GM18868 (cell line): ENCODE data around the gene TOMM34.

Experiments used
- ATAC-seq: cut with Tn5 transposase; IDR thresholded peaks from one replicate; pipeline ENCODE4 v1.9.1; 2021; ENCODE audit warnings: mild to moderate bottlenecking, moderate library complexity; ENCODE audit not compliant: unreplicated experiment

Gene TOMM34

GRCh38 chr20:44936510-44936909 lies 23.7 kb downstream of the TOMM34 start:
- ATAC-seq: no peak

- ATAC-seq: no peak
These were observed 27.3 kb downstream of the TOMM34 start for GRCh38 chr20:44932916-44933315.

DNA sequence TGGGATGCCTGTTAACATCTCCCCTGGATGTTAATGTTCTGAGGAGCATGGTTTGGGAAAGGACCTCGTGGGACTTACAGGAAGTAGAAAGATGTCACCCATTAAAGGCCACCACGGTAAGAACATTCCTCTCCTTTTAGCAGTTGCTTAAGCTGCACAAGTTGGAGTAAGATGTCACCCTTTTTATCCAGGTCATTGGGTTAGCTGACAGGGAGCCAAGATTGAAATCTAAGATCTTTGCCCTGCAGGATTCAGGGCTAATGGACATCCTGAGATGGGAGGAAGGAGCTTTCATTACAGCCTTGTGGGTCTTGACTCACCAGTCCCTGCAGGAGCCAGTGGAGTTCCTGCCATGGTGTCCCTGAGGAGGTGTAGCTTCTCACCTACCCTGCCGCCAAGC lies 28.3 kb downstream of the TOMM34 start:
- no peak for ATAC-seq

DNA sequence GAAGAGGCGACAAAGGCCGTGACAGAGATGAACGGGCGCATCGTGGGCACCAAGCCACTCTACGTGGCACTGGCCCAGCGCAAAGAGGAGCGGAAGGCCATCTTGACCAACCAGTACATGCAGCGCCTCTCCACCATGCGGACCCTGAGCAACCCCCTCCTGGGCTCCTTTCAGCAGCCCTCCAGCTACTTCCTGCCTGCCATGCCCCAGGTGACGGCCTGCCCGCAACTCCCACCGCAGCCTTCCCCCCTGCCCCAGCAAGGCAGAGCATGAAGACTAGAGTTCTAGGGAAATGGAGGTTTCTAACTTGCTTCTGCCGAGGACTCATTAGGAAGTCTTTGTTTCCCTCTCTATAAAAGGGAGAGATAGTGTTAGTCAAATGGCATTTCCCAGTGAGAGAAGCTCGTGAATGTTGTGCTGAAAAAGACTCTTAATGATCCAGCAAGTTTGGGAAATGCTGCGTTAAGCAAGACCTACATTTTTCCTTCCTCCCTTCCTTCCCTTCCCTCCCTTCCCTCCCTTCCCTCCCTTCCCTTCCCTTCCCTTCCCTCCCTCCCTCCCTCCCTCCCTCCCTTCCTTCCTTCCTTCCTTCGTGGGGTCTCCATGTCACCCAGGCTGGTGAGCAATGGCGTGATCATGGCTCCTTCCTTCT lies 29.6 kb downstream of the TOMM34 start:
- no peak for ATAC-seq

DNA sequence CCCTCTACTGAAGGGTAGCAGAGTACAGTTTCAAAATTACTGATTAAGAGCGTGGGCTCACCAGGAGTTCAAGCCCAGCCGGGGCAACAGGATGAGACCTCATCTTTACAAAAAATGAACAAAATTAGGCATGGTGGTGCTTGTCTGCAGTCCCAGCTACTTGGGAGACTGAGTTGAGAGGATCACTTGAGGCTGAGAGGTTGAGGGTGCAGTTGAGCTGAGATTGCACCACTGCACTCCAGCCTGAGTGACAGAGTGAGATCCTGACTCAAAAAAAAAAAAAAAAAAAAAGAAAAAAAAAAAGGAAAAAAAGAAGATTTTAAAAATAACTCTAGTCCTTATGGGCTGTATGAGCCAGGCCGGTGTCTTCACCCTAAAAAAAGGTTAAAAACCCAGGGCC lies 31.6 kb downstream of the TOMM34 start:
- ATAC-seq: no peak

DNA sequence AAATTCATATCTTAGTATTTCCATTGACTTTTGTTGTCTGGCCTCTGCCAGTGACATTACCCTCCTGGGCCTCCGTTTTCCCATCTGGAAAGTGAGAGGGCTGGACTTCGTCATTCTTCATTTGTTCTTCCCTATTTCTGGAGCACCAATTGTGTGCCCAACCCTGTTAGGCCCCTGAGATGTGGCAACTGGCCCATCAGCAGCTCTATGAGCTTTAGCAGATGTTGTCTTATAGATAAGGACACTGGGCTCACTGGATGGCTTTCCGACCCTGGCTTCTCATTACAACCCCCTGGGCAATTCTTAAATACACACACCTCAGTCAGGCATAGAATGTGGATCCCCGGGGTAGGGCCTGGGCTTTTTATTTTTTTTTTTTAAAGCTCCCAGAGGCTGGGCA lies 35.7 kb downstream of the TOMM34 start:
- ATAC-seq: no peak

DNA sequence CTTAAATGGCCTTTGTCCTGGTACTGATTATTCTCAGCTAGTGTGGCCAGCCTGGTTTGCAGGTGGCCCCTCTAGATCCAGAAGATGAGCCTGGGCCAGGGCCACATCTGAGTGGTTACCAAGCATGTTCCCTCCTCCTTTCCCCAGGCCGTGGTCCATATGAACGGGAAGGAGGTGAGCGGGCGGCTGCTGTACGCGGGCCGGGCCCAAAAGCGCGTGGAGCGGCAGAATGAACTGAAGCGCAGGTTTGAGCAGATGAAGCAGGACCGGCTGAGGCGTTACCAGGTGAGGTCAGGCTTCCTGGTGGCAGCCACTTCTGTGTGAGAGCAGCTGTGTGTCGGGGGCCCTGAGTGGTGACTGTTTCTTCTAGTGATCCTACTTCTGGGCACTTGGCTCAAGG lies 38.8 kb downstream of the TOMM34 start:
- no peak for ATAC-seq

- ATAC-seq: no peak
These were observed 41.4 kb downstream of the TOMM34 start for GRCh38 chr20:44918761-44919160.

DNA sequence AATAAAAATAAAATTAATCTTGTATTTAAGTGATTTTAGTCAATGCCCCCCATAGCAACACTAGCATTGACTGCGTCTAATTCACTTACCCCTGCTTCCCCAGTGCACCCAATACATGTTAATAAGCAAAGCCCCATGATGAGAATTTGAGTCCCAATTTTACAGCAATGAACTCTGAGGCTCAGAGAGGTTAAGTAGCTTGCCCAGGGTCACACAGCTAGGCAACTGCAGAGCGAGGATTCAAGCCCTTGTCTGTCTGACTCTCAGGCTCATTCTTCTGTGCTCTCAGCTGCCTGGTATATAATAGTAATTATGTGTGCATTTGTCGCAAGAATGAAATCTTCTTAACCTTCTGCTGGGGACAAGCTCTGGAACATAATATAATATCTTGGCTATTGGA lies 41.9 kb downstream of the TOMM34 start:
- ATAC-seq: no peak

GRCh38 chr20:44917399-44917798 lies 42.8 kb downstream of the TOMM34 start:
- no peak for ATAC-seq

DNA sequence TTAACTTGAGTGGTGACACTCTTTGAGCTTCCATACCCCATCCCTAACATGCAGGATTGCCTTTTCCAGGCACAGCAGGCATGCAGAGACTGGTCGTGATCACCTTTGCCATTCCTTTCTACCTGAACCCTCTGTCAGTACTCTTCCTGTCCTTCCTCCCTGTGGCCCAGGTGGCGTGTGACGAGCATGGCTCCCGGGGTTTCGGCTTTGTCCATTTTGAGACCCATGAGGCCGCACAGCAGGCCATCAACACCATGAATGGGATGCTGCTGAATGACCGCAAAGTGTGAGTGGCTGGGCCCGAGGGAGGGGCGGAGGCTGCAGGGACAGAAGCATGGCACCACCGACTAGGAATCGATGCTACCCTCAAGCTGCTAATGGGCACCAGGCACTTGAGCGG lies 43.6 kb downstream of the TOMM34 start:
- no peak for ATAC-seq

DNA sequence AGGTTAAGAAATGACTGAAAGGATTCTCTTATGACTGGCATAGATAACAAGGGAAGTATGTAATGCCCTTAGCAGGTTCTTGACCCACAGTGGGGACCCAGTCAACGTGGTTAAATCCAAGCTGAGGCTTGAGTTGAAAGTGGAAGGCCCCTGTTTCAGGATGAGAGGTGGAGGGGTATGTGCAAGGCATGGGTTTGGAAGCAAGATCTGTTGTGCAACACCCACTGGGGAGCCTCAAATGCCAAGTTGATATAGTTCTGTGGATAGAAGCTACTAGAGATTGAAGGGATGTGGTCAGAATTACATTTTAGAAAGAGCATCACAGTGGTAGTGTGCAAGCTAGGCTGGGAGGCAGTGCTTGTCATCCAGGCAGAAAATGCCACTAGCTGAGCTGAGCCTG lies 45.3 kb downstream of the TOMM34 start:
- no peak for ATAC-seq

DNA sequence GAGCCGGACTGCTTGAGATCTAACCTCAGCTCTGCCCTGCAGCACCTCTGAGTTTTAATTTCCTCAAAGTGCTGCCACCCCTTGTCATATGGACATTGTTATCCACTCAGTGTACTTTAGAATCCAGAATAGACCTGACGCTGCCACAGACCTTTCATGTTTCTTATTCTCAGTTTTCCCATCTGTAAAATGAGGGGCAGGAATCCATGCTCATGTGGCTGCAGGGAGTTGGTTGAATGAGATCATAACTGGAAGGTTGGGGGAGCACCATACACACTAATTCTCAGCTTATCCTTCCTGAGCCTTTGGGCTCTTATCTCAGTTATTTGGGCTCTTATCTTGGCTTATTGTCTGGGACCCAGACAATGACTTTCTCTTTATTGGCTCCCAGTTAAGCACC lies 48.0 kb downstream of the TOMM34 start:
- ATAC-seq: no peak

GRCh38 chr20:44911264-44911921 lies 48.8 kb downstream of the TOMM34 start:
- ATAC-seq: no peak

DNA sequence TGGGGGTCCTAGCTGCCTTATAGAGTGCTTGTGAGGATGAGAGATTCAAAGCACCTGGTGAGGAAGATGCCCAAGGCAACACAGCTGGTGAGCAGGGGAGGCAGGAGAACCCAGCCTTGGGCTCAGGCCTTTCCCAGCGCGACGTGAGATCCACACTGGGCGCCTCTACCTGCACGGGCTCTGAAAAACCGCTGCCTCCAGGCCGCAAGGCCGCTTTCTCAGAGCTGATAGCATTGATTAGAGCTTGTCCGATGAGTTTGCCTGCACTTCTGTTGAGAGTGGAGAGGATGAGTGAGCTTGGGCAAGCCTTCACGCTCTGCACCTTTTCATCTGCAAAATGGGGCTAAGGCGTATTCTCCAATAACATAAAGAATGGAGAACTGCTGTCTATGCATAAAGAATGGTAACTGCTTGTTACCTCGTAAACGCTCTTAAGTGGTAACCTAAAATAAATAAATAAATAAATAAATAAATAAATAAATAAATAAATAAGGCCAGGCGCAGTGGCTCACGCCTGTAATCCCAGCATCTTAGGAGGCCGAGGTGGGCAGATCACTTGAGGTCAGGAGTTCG lies 49.4 kb downstream of the TOMM34 start:
- no peak for ATAC-seq

- ATAC-seq: peak; percentile 91
These were observed 50.1 kb downstream of the TOMM34 start, which contains the start of gene PABPC1L for GRCh38 chr20:44909872-44910689. Gene PABPC1L (plus strand): TSS chr20:44910060. CDS start chr20:44910144, 84 bp downstream.

DNA sequence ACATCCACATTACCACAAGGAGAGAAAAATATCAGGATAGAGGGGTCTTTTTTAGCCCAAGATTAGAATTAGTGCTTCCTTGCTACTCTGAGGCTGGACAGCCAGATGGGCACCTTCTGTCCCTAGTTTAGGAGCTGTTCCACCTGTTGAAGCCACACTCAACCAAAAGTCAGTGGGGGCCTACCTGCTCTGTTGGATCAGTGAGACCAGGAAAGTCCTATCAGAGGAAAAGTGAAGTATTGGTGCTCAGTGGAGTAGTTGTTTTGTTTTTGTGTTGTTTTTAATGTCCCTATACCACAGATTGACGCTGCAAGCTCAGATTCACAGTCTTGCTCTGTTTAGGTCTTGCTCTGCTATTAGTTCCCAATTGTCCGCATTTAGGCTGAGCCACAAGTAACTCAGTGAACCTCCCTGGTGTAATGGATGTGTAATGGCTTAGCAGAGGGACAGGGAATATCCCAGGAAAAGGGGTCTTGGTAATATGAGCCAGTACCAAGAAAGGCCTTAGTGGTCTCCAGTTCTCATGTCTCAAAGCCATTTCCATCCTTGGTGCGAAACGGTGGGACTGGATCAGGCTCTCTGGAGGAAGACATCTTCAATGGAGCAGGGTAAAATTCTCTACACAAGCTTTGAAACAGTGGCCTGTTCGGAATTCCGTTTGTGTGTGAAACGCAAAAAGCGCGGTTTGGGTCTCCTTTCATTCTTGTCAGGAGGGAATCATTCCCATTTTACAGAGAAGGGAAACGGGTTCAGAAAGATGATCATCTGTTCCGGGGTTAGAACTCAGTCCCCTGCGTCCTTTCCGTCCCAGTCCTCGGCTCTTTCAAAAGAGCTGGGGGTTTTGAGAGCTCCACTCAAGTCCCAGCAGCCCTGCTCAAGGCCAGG lies 51.0 kb downstream of the TOMM34 start:
- ATAC-seq: no peak

DNA sequence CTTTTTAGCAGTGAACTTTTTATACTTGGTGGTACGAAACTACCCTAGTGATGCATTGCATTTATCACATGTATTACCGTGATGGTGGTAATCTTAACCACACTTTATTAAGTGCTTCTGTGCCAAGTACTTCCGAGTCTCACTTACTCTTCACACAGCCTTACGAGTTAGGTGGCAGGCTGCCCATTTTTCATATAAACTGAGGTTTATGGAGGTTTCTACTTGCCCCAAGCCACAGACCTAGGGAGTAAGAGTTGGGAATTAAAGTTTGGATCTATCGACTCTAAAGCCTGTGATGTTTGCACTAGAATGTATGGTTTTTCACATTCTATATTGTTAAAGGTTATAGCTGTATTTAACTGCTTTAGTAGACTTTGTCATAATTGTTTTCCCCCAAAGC lies 55.8 kb downstream of the TOMM34 start:
- ATAC-seq: no peak

GRCh38 chr20:44901974-44902373 lies 58.2 kb downstream of the TOMM34 start:
- ATAC-seq: no peak

GRCh38 chr20:44900231-44900854 lies 59.9 kb downstream of the TOMM34 start:
- no peak for ATAC-seq
